Gastroesophageal sphincter (tissue), 4 donors: ENCODE data around the gene FAM53B. TPM values are rescaled to one million over a fixed set of nuclear protein-coding genes. Genes with fewer than 3 reads are reported as not detected.
A peak's percentile ranks its signal among the peaks of the same experiment; 100 is the strongest.

Experiments
- ATAC-seq: fragments of 150-250 bp; one replicate; pipeline ENCODE4 v1.9.1; 2016; ENCODE audit warnings: mild to moderate bottlenecking, moderate library complexity
- H3K27ac ChIP-seq, 4 donors: fragments of 200-600 bp; sonication (generic) in 3 of 4; 1 replicate in 3 of 4; 2 replicates in 1 of 4; pipeline ENCODE4 v1.5.1; 2016 to 2019
- H3K27me3 ChIP-seq: fragments of 200-600 bp; sonication (generic); one replicate; pipeline ENCODE4 v1.5.1; 2019
- H3K36me3 ChIP-seq, 2 donors: fragments of 200-600 bp; sonication (generic); one replicate each; pipeline ENCODE4 v1.5.1; 2019; ENCODE audit warnings: control low read depth in 1 of 2
- H3K4me1 ChIP-seq, 3 donors: fragments of 200-600 bp; sonication (generic); 1 replicate in 2 of 3; 2 replicates in 1 of 3; pipeline ENCODE4 v1.5.1; 2016 to 2019; ENCODE audit warnings: control low read depth in 2 of 3
- H3K4me3 ChIP-seq, 2 donors: fragments of 200-600 bp; sonication (generic); one replicate each; pipeline ENCODE4 v1.5.1; 2019; ENCODE audit warnings: mild to moderate bottlenecking in 1 of 2, moderate library complexity in 1 of 2
- H3K9me3 ChIP-seq, 3 donors: fragments of 200-600 bp; sonication (generic); one replicate each; pipeline ENCODE4 v1.5.1; 2017 to 2019; ENCODE audit warnings: control low read depth in 2 of 3
- EP300 ChIP-seq: sonication (generic); formaldehyde crosslinking; IDR thresholded peaks from one replicate; pipeline ENCODE4 v1.6.1; 2017; ENCODE audit warnings: antibody characterized with exemption, mild to moderate bottlenecking
- POLR2A ChIP-seq, 2 donors: fragments of 450-650 bp; IDR thresholded peaks; one replicate each; pipeline ENCODE4 v1.6.1; 2017; ENCODE audit warnings: antibody characterized with exemption in 2 of 2, mild to moderate bottlenecking in 2 of 2, moderate library complexity in 1 of 2
- POLR2AphosphoS5 ChIP-seq: sonication (generic); formaldehyde crosslinking; IDR thresholded peaks from one replicate; pipeline ENCODE4 v1.6.1; 2017; ENCODE audit warnings: antibody characterized with exemption
- WGBS, 2 donors: methylation state at CpG; one replicate each; pipeline ENCODE4 v1.1.5; 2018; ENCODE audit warnings: low coverage in 1 of 2; 5-methylcytosine and 5-hydroxymethylcytosine counted together
- total RNA-seq, 4 donors: library from RNA; depleted of rRNA; stranded (reverse); fragments of >200 nt; gene quantifications; one replicate each; pipeline ENCODE4 v1.1.0, GENCODE V29; 2016
- TF ChIP-seq, protein P1 (sequence below), 4 experiments: fragments of 200-600 bp in 2 of 4; fragments of 450-650 bp in 2 of 4; sonication (generic) in 1 of 4; IDR thresholded peaks; one replicate each; pipeline ENCODE4 v1.5.1; 2017 to 2019; ENCODE audit warnings: antibody characterized with exemption in 4 of 4, mild to moderate bottlenecking in 2 of 4, moderate library complexity in 2 of 4

FAM53B gene
- total RNA-seq, 4 donors from 2014 or later: 24.5 to 33.0 (median 30.2) TPM

DNA sequence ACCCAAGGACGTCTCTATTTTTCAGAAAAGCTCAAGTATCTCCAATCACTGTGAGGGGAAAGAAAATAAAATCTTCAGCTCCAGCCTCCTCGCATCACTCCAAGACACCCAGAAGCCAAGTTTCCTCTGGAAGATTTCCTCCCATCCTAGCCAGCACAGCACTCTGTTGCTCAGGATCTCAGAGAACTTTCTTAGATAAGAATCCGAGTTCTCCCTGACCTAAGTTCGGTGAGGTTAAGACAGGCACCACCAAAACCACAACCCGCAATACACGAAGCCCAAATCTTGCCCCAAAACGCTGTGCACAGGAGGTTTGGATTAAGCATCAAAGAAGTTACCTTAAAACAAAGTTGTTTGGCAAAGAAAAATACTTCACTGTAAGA, 4.2 kb downstream of the FAM53B start:
- H3K27me3 ChIP-seq: no peaks in the 10 kb centered on the region
- H3K9me3 ChIP-seq: no peaks in the 10 kb centered on the region
- H3K4me1 ChIP-seq: peaks cover 34 to 89% (median 76%) of the 10 kb centered on the region in 3 donors
- no peak for ATAC-seq
- WGBS, 2 donors: 10 to 21% methylated on average over 2 to 7 of the region's 7 CpGs
- no peak for TF ChIP-seq POLR2A (IDR thresholded peaks at IDR 0.05)
- TF ChIP-seq EP300: no peak
- TF ChIP-seq POLR2AphosphoS5: no peak
- TF ChIP-seq, protein P1, sequence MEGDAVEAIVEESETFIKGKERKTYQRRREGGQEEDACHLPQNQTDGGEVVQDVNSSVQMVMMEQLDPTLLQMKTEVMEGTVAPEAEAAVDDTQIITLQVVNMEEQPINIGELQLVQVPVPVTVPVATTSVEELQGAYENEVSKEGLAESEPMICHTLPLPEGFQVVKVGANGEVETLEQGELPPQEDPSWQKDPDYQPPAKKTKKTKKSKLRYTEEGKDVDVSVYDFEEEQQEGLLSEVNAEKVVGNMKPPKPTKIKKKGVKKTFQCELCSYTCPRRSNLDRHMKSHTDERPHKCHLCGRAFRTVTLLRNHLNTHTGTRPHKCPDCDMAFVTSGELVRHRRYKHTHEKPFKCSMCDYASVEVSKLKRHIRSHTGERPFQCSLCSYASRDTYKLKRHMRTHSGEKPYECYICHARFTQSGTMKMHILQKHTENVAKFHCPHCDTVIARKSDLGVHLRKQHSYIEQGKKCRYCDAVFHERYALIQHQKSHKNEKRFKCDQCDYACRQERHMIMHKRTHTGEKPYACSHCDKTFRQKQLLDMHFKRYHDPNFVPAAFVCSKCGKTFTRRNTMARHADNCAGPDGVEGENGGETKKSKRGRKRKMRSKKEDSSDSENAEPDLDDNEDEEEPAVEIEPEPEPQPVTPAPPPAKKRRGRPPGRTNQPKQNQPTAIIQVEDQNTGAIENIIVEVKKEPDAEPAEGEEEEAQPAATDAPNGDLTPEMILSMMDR (IDR thresholded peaks at IDR 0.05): no peak
- H3K27ac ChIP-seq: peak overlapping the region; percentile 74 to 93 (median 91)
- peak overlapping the region in 1 of 2 donors; percentile 74 for H3K4me3 ChIP-seq
- no peaks in the 10 kb centered on the region for H3K36me3 ChIP-seq

DNA sequence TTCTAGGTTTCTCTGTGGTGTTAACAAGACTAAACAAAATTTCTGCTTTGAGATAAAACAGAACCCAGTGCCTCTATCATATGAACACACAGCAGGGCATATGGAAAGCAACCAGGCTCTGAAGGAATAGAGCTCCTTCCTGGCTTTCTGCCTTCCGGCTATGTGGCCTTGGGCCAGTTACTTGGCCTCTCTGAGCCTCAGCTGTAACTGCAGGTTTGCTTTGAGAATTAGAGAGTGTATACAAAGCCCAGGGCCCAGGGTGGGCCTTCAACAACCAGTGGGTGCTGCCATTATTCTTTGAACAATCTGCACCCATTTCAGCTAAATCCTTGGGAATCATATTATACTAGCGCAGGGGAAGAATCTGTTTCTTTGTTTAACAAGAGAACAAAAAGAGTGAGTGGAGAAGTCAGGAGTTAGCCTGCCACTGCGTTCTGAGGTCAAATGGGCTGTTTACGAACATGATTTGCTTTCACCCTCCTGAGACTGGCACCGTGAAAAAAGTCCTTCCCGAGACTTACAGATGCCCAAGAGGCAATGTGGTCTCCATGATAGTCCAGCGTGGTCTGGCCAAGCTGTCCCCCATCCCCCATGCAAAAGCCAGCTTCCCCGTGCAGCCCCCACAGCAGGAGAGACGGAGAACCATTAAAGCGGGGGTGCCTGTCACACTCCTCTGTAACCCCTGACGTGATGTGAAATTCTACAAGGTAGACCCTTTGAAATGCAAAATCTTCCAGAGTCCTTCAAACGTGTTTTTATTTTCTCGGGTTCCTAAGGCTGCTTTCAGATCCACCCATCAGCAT, 4.9 kb downstream of the FAM53B start:
- TF ChIP-seq, protein P1 (IDR thresholded peaks at IDR 0.05): no peak
- TF ChIP-seq POLR2A (IDR thresholded peaks at IDR 0.05) (no peak), EP300 (no peak), POLR2AphosphoS5 (peak; percentile 10)
- no peak for ATAC-seq
- 48 to 50% methylated on average over 1 to 8 of the region's 13 CpGs for WGBS, 2 donors
- no peaks in the 10 kb centered on the region for H3K36me3 ChIP-seq
- no peaks in the 10 kb centered on the region for H3K27me3 ChIP-seq
- peaks cover 34 to 90% (median 81%) of the 10 kb centered on the region in 3 donors for H3K4me1 ChIP-seq
- H3K9me3 ChIP-seq: no peaks in the 10 kb centered on the region
- H3K4me3 ChIP-seq: no peak overlapping the region
- H3K27ac ChIP-seq: peak overlapping the region; percentile 74 to 93 (median 91)

DNA sequence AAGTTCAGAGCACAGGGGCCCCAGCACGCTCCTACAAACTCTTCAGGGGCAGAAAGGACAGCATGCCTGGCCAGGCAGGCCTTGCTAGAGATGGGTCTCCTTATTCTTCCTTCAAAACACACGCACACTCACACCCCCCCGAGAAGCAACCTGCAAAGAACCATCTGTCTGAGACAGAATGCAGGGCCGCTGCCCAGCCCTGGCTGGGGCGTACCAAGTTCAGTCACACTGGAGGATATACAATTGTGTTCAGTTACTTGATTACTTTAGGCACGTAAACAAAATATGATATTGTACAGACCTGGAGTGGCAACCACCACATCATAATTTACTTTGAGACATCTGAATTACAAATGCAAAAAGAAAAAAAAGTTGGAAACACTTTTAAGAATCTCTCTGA, 5.7 kb downstream of the FAM53B start:
- ATAC-seq: no peak
- no peaks in the 10 kb centered on the region for H3K9me3 ChIP-seq
- no peak overlapping the region for H3K4me3 ChIP-seq
- no peaks in the 10 kb centered on the region for H3K27me3 ChIP-seq
- peak overlapping the region in 3 of 4 donors; percentile 90 to 93 (median 92) for H3K27ac ChIP-seq
- peaks cover 34 to 99% (median 90%) of the 10 kb centered on the region in 3 donors for H3K4me1 ChIP-seq
- H3K36me3 ChIP-seq: no peaks in the 10 kb centered on the region
- no peak for TF ChIP-seq POLR2AphosphoS5
- TF ChIP-seq POLR2A (IDR thresholded peaks at IDR 0.05): no peak
- TF ChIP-seq, protein P1 (IDR thresholded peaks at IDR 0.05): no peak
- no peak for TF ChIP-seq EP300
- WGBS, 2 donors: 37 to 52% methylated on average over 3 to 5 of the region's 6 CpGs

DNA sequence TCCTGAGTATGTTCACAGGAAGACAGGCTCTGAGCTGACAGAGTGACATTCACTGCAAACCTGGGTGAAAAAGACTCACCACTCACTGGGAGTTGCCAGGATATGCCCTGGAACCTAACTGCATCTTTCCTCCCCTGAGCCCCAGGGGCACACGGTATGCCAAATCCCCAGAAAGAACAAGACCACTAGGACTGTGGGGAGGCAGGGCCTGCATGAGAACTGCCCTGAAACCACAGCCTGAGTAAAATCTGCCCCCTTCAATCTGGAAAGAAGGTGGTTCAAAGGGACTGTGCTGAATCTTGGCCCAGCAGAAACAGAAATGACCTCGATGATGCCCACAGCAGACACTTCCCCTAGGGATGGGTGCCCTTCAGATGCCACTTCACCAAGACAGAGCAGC, 6.5 kb downstream of the FAM53B start:
- H3K4me1 ChIP-seq: peaks cover 34 to 100% (median 96%) of the 10 kb centered on the region in 3 donors
- TF ChIP-seq POLR2A (IDR thresholded peaks at IDR 0.05): no peak
- TF ChIP-seq, protein P1 (IDR thresholded peaks at IDR 0.05): no peak
- no peak for TF ChIP-seq POLR2AphosphoS5
- TF ChIP-seq EP300: no peak
- no peaks in the 10 kb centered on the region for H3K36me3 ChIP-seq
- no peak overlapping the region for H3K4me3 ChIP-seq
- no peaks in the 10 kb centered on the region for H3K27me3 ChIP-seq
- no peaks in the 10 kb centered on the region for H3K9me3 ChIP-seq
- 60% methylated on average over 1 of the region's 2 CpGs; no CpG with 5 or more reads in 1 of the 2 donors for WGBS, 2 donors
- H3K27ac ChIP-seq: peak overlapping the region in 3 of 4 donors; percentile 90 to 93 (median 92)
- no peak for ATAC-seq

DNA sequence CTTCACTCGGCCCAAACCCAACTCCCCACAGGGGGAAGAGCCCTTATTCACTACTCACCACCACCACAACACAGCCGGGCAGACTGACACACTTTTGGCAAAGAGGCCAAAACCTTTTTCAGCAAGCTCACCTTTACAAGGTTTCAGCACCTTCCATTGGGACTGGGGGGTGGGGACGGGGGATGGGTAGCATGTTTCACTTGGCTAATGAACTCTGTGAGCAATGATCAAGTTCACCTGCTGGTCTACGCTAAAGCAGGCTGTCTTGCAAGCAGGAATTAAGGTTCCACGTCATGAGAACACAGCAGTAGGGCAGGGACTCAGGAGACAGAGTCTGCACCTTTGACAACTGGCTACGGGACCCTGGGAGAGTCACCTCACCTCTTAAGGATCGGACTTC, 7.0 kb downstream of the FAM53B start:
- H3K9me3 ChIP-seq: no peaks in the 10 kb centered on the region
- 36 to 62% methylated on average over 5 of the region's 7 CpGs for WGBS, 2 donors
- no peaks in the 10 kb centered on the region for H3K27me3 ChIP-seq
- no peak for ATAC-seq
- TF ChIP-seq POLR2AphosphoS5 (no peak), POLR2A (IDR thresholded peaks at IDR 0.05) (no peak), EP300 (no peak)
- TF ChIP-seq, protein P1 (IDR thresholded peaks at IDR 0.05): no peak
- no peaks in the 10 kb centered on the region for H3K36me3 ChIP-seq
- H3K4me1 ChIP-seq: peaks cover 32 to 100% (median 96%) of the 10 kb centered on the region in 3 donors
- H3K27ac ChIP-seq: peak overlapping the region in 3 of 4 donors; percentile 90 to 93 (median 92)
- no peak overlapping the region for H3K4me3 ChIP-seq
